Ishikawa (cell line): ENCODE measurements around the gene RETNLB.

Experiments
- CEBPB ChIP-seq: IDR thresholded peaks from 2 replicates; pipeline ENCODE4 v1.6.1; 2012
- CREB1 ChIP-seq: IDR thresholded peaks from 2 replicates; pipeline ENCODE4 v1.6.1; 2012; ENCODE audit warnings: low read depth
- EGR1 ChIP-seq: IDR thresholded peaks from 2 replicates; pipeline ENCODE4 v1.6.1; 2012
- EP300 ChIP-seq: IDR thresholded peaks from 2 replicates; pipeline ENCODE4 v1.6.1; 2012; ENCODE audit warnings: borderline replicate concordance
- FOXM1 ChIP-seq: IDR thresholded peaks from 2 replicates; pipeline ENCODE4 v1.6.1; 2012; ENCODE audit warnings: low read depth, borderline replicate concordance
- MAX ChIP-seq: IDR thresholded peaks from 2 replicates; pipeline ENCODE4 v1.6.1; 2012
- RAD21 ChIP-seq: IDR thresholded peaks from 2 replicates; pipeline ENCODE4 v1.6.1; 2012; ENCODE audit warnings: low read depth
- REST ChIP-seq: IDR thresholded peaks from 2 replicates; pipeline ENCODE4 v1.6.1; 2012; ENCODE audit warnings: low read depth, mild to moderate bottlenecking
- TAF1 ChIP-seq: IDR thresholded peaks from 2 replicates; pipeline ENCODE4 v1.6.1; 2012; ENCODE audit warnings: low read depth, mild to moderate bottlenecking
- TEAD4 ChIP-seq: IDR thresholded peaks from 2 replicates; pipeline ENCODE4 v1.6.1; 2012
- USF1 ChIP-seq: IDR thresholded peaks from 2 replicates; pipeline ENCODE4 v1.6.1; 2012
- ZBTB7A ChIP-seq: IDR thresholded peaks from 2 replicates; pipeline ENCODE4 v1.6.1; 2012; ENCODE audit warnings: low read depth

DNA sequence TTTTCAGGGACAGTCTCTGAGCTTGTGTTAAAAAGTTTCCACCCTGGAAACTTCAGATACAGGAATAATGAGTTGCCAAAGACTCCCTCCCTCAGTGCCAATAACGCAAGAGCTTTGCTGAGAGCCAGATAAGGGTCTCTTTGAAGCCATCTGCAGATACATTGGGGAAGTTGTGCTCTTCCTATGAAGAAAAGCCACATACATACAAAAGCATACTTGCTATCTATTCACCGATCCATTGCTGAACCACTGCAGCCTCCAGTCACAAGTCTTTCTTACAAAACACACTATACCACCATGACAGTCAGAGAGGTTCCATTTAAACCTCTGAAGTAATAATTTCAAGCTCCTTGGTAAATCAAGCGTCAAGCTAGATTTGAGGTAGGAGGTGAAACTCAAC lies 10.0 kb upstream of the RETNLB start:
- TF ChIP-seq EP300 = no peak
- TF ChIP-seq MAX = no peak
- TF ChIP-seq ZBTB7A = no peak
- TF ChIP-seq TEAD4 = no peak
- no peak for TF ChIP-seq REST
- no peak for TF ChIP-seq CREB1
- TF ChIP-seq TAF1 = no peak
- no peak for TF ChIP-seq CEBPB
- TF ChIP-seq FOXM1 = no peak
- TF ChIP-seq RAD21 = no peak
- no peak for TF ChIP-seq USF1
- no peak for TF ChIP-seq EGR1
